Heart right ventricle (tissue), 16 donors: Measurements from ENCODE around the gene TNP1. TPM values are rescaled to one million over a fixed set of nuclear protein-coding genes. Genes with fewer than 3 reads are reported as not detected.

Source experiments
- ATAC-seq, 8 donors: fragments of 200-7000 bp; cut with Tn5 transposase; one replicate each; pipeline ENCODE4 v1.9.1; 2020; ENCODE audit warnings: mild to moderate bottlenecking in 8 of 8, moderate library complexity in 8 of 8, moderate number of reproducible peaks in 1 of 8
- DNase-seq, 2 donors: peaks; one replicate each; pipeline ENCODE4 v3.0.0-alpha.2; 2020
- H3K27ac ChIP-seq, 10 donors: fragments of 200-600 bp; sonication (generic) in 2 of 10; one replicate each; pipeline versions ENCODE4 v1.5.0 to v1.8.0; 2020 to 2022; ENCODE audit warnings: mild to moderate bottlenecking in 3 of 10
- H3K27me3 ChIP-seq, 7 donors: fragments of 200-600 bp; one replicate each; pipeline ENCODE4 v1.8.0; 2021 to 2022; ENCODE audit warnings: mild to moderate bottlenecking in 2 of 7
- H3K36me3 ChIP-seq, 9 donors: fragments of 200-600 bp; sonication (generic) in 1 of 9; one replicate each; pipeline versions ENCODE4 v1.5.0 to v1.8.0; 2020 to 2022; ENCODE audit warnings: mild to moderate bottlenecking in 2 of 9
- H3K4me1 ChIP-seq, 9 donors: fragments of 200-600 bp; sonication (generic) in 1 of 9; one replicate each; pipeline versions ENCODE4 v1.5.0 to v1.8.0; 2020 to 2022; ENCODE audit warnings: mild to moderate bottlenecking in 4 of 9
- H3K4me3 ChIP-seq, 10 donors: fragments of 200-600 bp; sonication (generic) in 2 of 10; one replicate each; pipeline versions ENCODE4 v1.5.0 to v1.8.0; 2020 to 2022; ENCODE audit warnings: mild to moderate bottlenecking in 7 of 10, moderate library complexity in 2 of 10
- H3K9me3 ChIP-seq, 11 donors: fragments of 200-600 bp in 10 of 11; sonication (generic) in 2 of 11; one replicate each; pipeline versions ENCODE4 v1.5.0 to v1.8.0; 2013 to 2022; ENCODE audit warnings: mild to moderate bottlenecking in 2 of 11, control low read depth in 1 of 11, moderate library complexity in 1 of 11
- WGBS, 2 donors: extraction: QIAGEN DNeasy Blood & Tissue Kit; methylation state at CpG; one replicate each; pipeline ENCODE4 v1.1.7; 2013; ENCODE audit warnings: inconsistent platforms in 1 of 2; 5-methylcytosine and 5-hydroxymethylcytosine counted together
- intact Hi-C, 10 donors: fragments of 100-400 bp; cut with DNase I; formaldehyde crosslinking; loops; one replicate each; pipeline versions ENCODE4 v1.11.1 to v1.14.2; 2022
- polyA plus RNA-seq, 2 donors: library from polyadenylated mRNA; stranded (reverse); fragments of 200-250 nt; gene quantifications; one replicate each; pipeline ENCODE4 v1.2.3, GENCODE V29; 2013
- total RNA-seq, 10 donors: library from RNA; stranded (reverse); fragmentation: NEBNext Ultra II Directional in 3 of 10; extraction: Animal tissue kit (Norgen Biotek cat#: 25700) in 3 of 10; gene quantifications; one replicate each; pipeline versions ENCODE4 v1.2.1 to v1.2.4, GENCODE V29; 2021 to 2023
- TF ChIP-seq, protein P1 (sequence below), 9 donors: fragments of 200-600 bp; sonication (generic) in 2 of 9; IDR thresholded peaks; one replicate each; pipeline versions ENCODE4 v1.5.0 to v1.8.0; 2021 to 2022; ENCODE audit warnings: antibody characterized with exemption in 9 of 9, mild to moderate bottlenecking in 5 of 9, moderate library complexity in 1 of 9
- donor health status: Arrhythmogenic right ventricular cardiomyopathy.
- donor health status: ischemic (EF 13 %, LVEDD 7.1; RV severe dilation, severe dysfunction).
- donor health status: healthy with polysubstance abuse.
- donor health status: DM: no; HTN: yes; CAD: no.
- donor health status: DM: no; HTN: no; CAD: no.
- donor health status: ischemic (EF 25% LVEDD 6.9; RV normal size, moderate dysfunction).
- donor health status: ischemic (EF 25% LVEDD 5.7; RV mildly dilated, moderate dysfunction).
- donor health status: healthy.
- donor health status: DM: yes; HTN: yes; CAD: no.
- donor health status: Ischemic cardiomyopathy.
- donor health status: ischemic (EF 35%, LVEDD 5.7; RV mildly dilated, moderate dysfunction).
- donor health status: nonischemic (EF 11% LVEDD 7.7; RV severe dilation, severe dysfunction).
- donor health status: DM: yes; HTN: yes; CAD: no.
- donor health status: PGD.
- donor health status: ischemic (EF 29% LVEDD 5.4; RV normal size, mild dysfunction).
- donor health status: nonischemic (EF 23%, LVEDD 6.1; RV moderate dilation, normal function).

The TNP1 gene
- total and polyA plus RNA-seq, 12 donors = not detected

- H3K9me3 ChIP-seq = no peaks in the 10 kb centered on the region
- no peak for ATAC-seq
- no peaks in the 10 kb centered on the region for H3K36me3 ChIP-seq
- no peaks in the 10 kb centered on the region for H3K27me3 ChIP-seq
- TF ChIP-seq, protein P1, sequence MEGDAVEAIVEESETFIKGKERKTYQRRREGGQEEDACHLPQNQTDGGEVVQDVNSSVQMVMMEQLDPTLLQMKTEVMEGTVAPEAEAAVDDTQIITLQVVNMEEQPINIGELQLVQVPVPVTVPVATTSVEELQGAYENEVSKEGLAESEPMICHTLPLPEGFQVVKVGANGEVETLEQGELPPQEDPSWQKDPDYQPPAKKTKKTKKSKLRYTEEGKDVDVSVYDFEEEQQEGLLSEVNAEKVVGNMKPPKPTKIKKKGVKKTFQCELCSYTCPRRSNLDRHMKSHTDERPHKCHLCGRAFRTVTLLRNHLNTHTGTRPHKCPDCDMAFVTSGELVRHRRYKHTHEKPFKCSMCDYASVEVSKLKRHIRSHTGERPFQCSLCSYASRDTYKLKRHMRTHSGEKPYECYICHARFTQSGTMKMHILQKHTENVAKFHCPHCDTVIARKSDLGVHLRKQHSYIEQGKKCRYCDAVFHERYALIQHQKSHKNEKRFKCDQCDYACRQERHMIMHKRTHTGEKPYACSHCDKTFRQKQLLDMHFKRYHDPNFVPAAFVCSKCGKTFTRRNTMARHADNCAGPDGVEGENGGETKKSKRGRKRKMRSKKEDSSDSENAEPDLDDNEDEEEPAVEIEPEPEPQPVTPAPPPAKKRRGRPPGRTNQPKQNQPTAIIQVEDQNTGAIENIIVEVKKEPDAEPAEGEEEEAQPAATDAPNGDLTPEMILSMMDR (IDR thresholded peaks at IDR 0.05) = no peak
- H3K4me3 ChIP-seq = no peak overlapping the region
- intact Hi-C loops = no loop called here
- WGBS, 2 donors = 76 to 86% methylated on average over 4 of the region's 4 CpGs
- H3K27ac ChIP-seq = no peak overlapping the region
- no peak for DNase-seq
- peaks cover 0 to 12% (median 7%) of the 10 kb centered on the region in 9 donors for H3K4me1 ChIP-seq
Observed at GRCh38 chr2:216881411-216881810, 21.5 kb upstream of the TNP1 start.

DNA sequence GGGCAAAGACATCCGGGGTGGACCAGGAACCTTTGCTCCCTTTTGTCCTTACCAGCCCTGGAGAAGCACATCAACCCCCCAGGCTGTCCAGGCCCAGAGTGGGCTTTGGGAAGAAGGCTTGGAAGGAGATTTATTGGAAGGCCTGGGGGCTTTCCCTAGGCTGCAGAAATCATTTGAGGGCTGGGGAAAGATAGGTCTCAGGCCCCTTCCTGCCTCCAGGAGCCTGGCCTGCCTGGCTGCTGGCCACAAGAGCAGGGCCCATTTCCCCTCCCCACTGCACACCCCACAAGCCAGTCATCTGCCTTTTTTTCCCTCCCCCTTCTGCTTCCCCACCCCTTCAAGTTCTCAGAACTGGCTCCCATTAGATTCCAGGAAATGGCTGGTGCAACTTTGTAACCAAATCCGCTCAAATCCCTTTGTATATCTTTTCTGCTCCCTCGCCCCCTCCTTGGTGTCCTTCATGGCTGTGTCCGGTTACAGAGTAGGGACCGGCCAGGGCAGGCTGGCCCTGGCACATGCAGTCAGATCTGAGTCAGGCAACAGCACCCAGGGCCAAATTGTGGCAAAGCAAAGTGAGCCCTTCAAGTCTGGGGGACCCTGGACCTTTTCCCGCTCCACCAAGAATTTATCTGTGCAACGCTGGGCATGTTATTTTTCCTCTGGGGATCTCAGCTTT lies 20.8 kb upstream of the TNP1 start:
- H3K9me3 ChIP-seq = no peaks in the 10 kb centered on the region
- H3K4me3 ChIP-seq = no peak overlapping the region
- no peak overlapping the region for H3K27ac ChIP-seq
- 78 to 84% methylated on average over 7 of the region's 7 CpGs for WGBS, 2 donors
- TF ChIP-seq, protein P1 (IDR thresholded peaks at IDR 0.05) = no peak
- H3K27me3 ChIP-seq = no peaks in the 10 kb centered on the region
- DNase-seq (no peak), ATAC-seq (peak in 4 of 8 donors; percentile 14 to 39 (median 33))
- peaks cover 0 to 12% (median 7%) of the 10 kb centered on the region in 9 donors for H3K4me1 ChIP-seq
- intact Hi-C loops = no loop called here
- no peaks in the 10 kb centered on the region for H3K36me3 ChIP-seq

- no peak overlapping the region for H3K4me3 ChIP-seq
- no peaks in the 10 kb centered on the region for H3K9me3 ChIP-seq
- DNase-seq = no peak
- no peak for ATAC-seq
- 97 to 98% methylated on average over 6 of the region's 6 CpGs for WGBS, 2 donors
- H3K4me1 ChIP-seq = peaks cover 0 to 12% (median 7%) of the 10 kb centered on the region in 9 donors
- no peaks in the 10 kb centered on the region for H3K27me3 ChIP-seq
- H3K27ac ChIP-seq = no peak overlapping the region
- TF ChIP-seq, protein P1 (IDR thresholded peaks at IDR 0.05) = no peak
- H3K36me3 ChIP-seq = no peaks in the 10 kb centered on the region
- intact Hi-C loops = no loop called here
Observed at GRCh38 chr2:216879727-216880508, 20.1 kb upstream of the TNP1 start.

GRCh38 chr2:216878072-216878471 lies 18.2 kb upstream of the TNP1 start:
- H3K27me3 ChIP-seq = no peaks in the 10 kb centered on the region
- H3K36me3 ChIP-seq = no peaks in the 10 kb centered on the region
- TF ChIP-seq, protein P1 (IDR thresholded peaks at IDR 0.05) = no peak
- no peak overlapping the region for H3K27ac ChIP-seq
- intact Hi-C loops = no loop called here
- H3K4me1 ChIP-seq = peaks cover 0 to 7% (median 0%) of the 10 kb centered on the region in 9 donors
- no peak overlapping the region for H3K4me3 ChIP-seq
- 96 to 97% methylated on average over 5 of the region's 5 CpGs for WGBS, 2 donors
- ATAC-seq (no peak), DNase-seq (no peak)
- no peaks in the 10 kb centered on the region for H3K9me3 ChIP-seq
